CD14-positive monocyte (primary cell): Measurements from ENCODE around the gene L3MBTL4. TPM values are rescaled to one million over a fixed set of nuclear protein-coding genes. Genes with fewer than 3 reads are reported as not detected.

ENCODE experiments used
- DNase-seq, 3 donors: peaks; one replicate each; pipeline ENCODE4 v3.0.0-alpha.2; 2011 to 2022
- H2AFZ ChIP-seq: 2 replicates; pipeline ENCODE4 v1.6.0; 2012; ENCODE audit warnings: mild to moderate bottlenecking, low read depth, low read length, inconsistent platforms; ENCODE audit not compliant: insufficient read depth, poor library complexity, severe bottlenecking
- H3K27ac ChIP-seq, 2 donors: 1 replicate in 1 of 2; 2 replicates in 1 of 2; pipeline ENCODE4 v1.5.1; 2012 to 2013; ENCODE audit warnings: low read length in 2 of 2, control low read depth in 1 of 2, inconsistent platforms in 1 of 2, low read depth in 1 of 2, mild to moderate bottlenecking in 1 of 2
- H3K27me3 ChIP-seq, 2 donors: one replicate each; pipeline versions ENCODE4 v1.6.0 to v1.6.1; 2011 to 2013; ENCODE audit warnings: low read length in 2 of 2; ENCODE audit not compliant: control insufficient read depth in 2 of 2, insufficient read depth in 2 of 2
- H3K36me3 ChIP-seq, 2 donors: replicated peaks in 1 of 2; 1 replicate in 1 of 2; 2 replicates in 1 of 2; pipeline versions ENCODE4 v1.5.1 to v1.6.1; 2012 to 2013; ENCODE audit warnings: low read length in 2 of 2, control low read depth in 1 of 2, inconsistent platforms in 1 of 2, mild to moderate bottlenecking in 1 of 2; ENCODE audit not compliant: insufficient read depth in 2 of 2, control insufficient read depth in 1 of 2
- H3K4me1 ChIP-seq, 2 donors: 1 replicate in 1 of 2; 2 replicates in 1 of 2; pipeline versions ENCODE4 v1.5.1 to v1.6.1; 2012 to 2013; ENCODE audit warnings: low read length in 2 of 2, control low read depth in 1 of 2, inconsistent platforms in 1 of 2, mild to moderate bottlenecking in 1 of 2, moderate library complexity in 1 of 2; ENCODE audit not compliant: insufficient read depth in 2 of 2, control insufficient read depth in 1 of 2
- H3K4me2 ChIP-seq: replicated peaks from 2 replicates; pipeline ENCODE3; 2012; ENCODE audit warnings: low read length, moderate library complexity, mild to moderate bottlenecking; ENCODE audit not compliant: poor library complexity, severe bottlenecking; ENCODE audit errors: extremely low read depth
- H3K4me3 ChIP-seq, 3 experiments: fragments of 200-600 bp in 1 of 3; sonication (generic) in 1 of 3; replicated peaks in 1 of 3; 1 replicate in 2 of 3; 2 replicates in 1 of 3; pipeline ENCODE4 v1.5.1; 2011 to 2013; ENCODE audit warnings: low read length in 3 of 3, mild to moderate bottlenecking in 3 of 3, control low read depth in 2 of 3, low read depth in 2 of 3, inconsistent platforms in 1 of 3, moderate library complexity in 1 of 3
- H3K79me2 ChIP-seq: 2 replicates; pipeline ENCODE4 v1.6.0; 2012; ENCODE audit warnings: mild to moderate bottlenecking, control low read depth, inconsistent platforms, low read length, moderate library complexity; ENCODE audit not compliant: insufficient read depth
- H3K9ac ChIP-seq: 2 replicates; pipeline ENCODE4 v1.6.0; 2017; ENCODE audit warnings: low read length, mild to moderate bottlenecking; ENCODE audit not compliant: insufficient read depth, poor library complexity, severe bottlenecking
- H3K9me3 ChIP-seq, 2 donors: replicated peaks in 1 of 2; 1 replicate in 1 of 2; 2 replicates in 1 of 2; pipeline versions ENCODE4 v1.5.1 to v1.6.1; 2012 to 2013; ENCODE audit warnings: low read length in 2 of 2, control low read depth in 1 of 2; ENCODE audit not compliant: control insufficient read depth in 1 of 2, insufficient read depth in 1 of 2
- H4K20me1 ChIP-seq: 2 replicates; pipeline ENCODE4 v1.6.0; 2012; ENCODE audit warnings: mild to moderate bottlenecking, low read length, control low read depth, moderate library complexity; ENCODE audit not compliant: insufficient read depth
- H3K27ac Mint-ChIP-seq, 7 donors: one replicate each; pipeline ENCODE4 v1.8.0; 2020; ENCODE audit warnings: mild to moderate bottlenecking in 7 of 7, mixed read lengths in 7 of 7, moderate library complexity in 6 of 7, inconsistent platforms in 2 of 7
- H3K27me3 Mint-ChIP-seq, 3 donors: one replicate each; pipeline ENCODE4 v1.8.0; 2021 to 2022; ENCODE audit warnings: low read depth in 3 of 3, mild to moderate bottlenecking in 3 of 3, mixed read lengths in 3 of 3, moderate library complexity in 3 of 3, inconsistent platforms in 1 of 3
- H3K36me3 Mint-ChIP-seq, 2 donors: one replicate each; pipeline ENCODE4 v1.8.0; 2020; ENCODE audit warnings: mixed read lengths in 2 of 2, inconsistent platforms in 1 of 2, mild to moderate bottlenecking in 1 of 2
- H3K4me1 Mint-ChIP-seq: one replicate; pipeline ENCODE4 v1.8.0; 2020; ENCODE audit warnings: mild to moderate bottlenecking, mixed read lengths
- H3K4me3 Mint-ChIP-seq, 2 donors: one replicate each; pipeline ENCODE4 v1.8.0; 2020; ENCODE audit warnings: mild to moderate bottlenecking in 2 of 2, mixed read lengths in 2 of 2, moderate library complexity in 1 of 2
- H3K9me3 Mint-ChIP-seq, 7 donors: one replicate each; pipeline ENCODE4 v1.8.0; 2020 to 2022; ENCODE audit warnings: mixed read lengths in 7 of 7, mild to moderate bottlenecking in 6 of 7, moderate library complexity in 6 of 7, inconsistent platforms in 2 of 7
- WGBS: methylation state at CpG from one replicate; pipeline ENCODE4 v1.1.5; 2013; ENCODE audit warnings: missing lambda C conversion rate; ENCODE audit not compliant: insufficient coverage; 5-methylcytosine and 5-hydroxymethylcytosine counted together
- intact Hi-C, 2 donors: fragments of 100-400 bp; cut with micrococcal nuclease; formaldehyde crosslinking; loops; one replicate each; pipeline versions ENCODE4 v1.15.0 to v1.15.1; 2023
- polyA plus RNA-seq, 3 donors: library from polyadenylated mRNA; depleted of rRNA in 1 of 3; unstranded in 2 of 3; stranded (reverse) in 1 of 3; fragments of 300-500 nt in 2 of 3; fragments of >200 nt in 1 of 3; fragmentation: Illumina TruSeq in 2 of 3; gene quantifications; 1 replicate in 2 of 3; 2 replicates in 1 of 3; pipeline ENCODE4 v1.2.3, GENCODE V29; 2012 to 2021
- TF ChIP-seq, protein P1 (sequence below): fragments of 200-600 bp; IDR thresholded peaks from one replicate; pipeline ENCODE4 v1.8.0; 2022; ENCODE audit warnings: antibody characterized with exemption, mild to moderate bottlenecking

L3MBTL4 gene
- polyA plus RNA-seq, 3 donors = 0.55 to 1.2 (median 0.72) TPM

- peaks cover 5 to 11% of the 10 kb centered on the region in 2 donors for H3K9me3 ChIP-seq
- no peaks in the 10 kb centered on the region for H3K36me3 ChIP-seq
- no peak overlapping the region for H3K9ac ChIP-seq
- no peak overlapping the region for H3K4me2 ChIP-seq
- H3K79me2 ChIP-seq = no peaks in the 10 kb centered on the region
- H3K4me3 Mint-ChIP-seq = no peak overlapping the region
- H3K27ac ChIP-seq = no peak overlapping the region
- intact Hi-C loops = no loop called here
- H3K9me3 Mint-ChIP-seq = peaks cover 0 to 12% (median 8%) of the 10 kb centered on the region in 7 donors
- H3K4me1 Mint-ChIP-seq = peaks cover 9% of the 10 kb centered on the region
- no peaks in the 10 kb centered on the region for H3K27me3 ChIP-seq
- peaks cover 0 to 4% (median 2%) of the 10 kb centered on the region in 3 donors for H3K27me3 Mint-ChIP-seq
- H4K20me1 ChIP-seq = no peaks in the 10 kb centered on the region
- 91% methylated on average over 1 of the region's 2 CpGs for WGBS
- no peak overlapping the region for H2AFZ ChIP-seq
- no peak for DNase-seq
- H3K4me1 ChIP-seq = peaks cover 0 to 10% of the 10 kb centered on the region in 2 donors
- H3K27ac Mint-ChIP-seq = no peak overlapping the region
- no peaks in the 10 kb centered on the region for H3K36me3 Mint-ChIP-seq
- TF ChIP-seq, protein P1, sequence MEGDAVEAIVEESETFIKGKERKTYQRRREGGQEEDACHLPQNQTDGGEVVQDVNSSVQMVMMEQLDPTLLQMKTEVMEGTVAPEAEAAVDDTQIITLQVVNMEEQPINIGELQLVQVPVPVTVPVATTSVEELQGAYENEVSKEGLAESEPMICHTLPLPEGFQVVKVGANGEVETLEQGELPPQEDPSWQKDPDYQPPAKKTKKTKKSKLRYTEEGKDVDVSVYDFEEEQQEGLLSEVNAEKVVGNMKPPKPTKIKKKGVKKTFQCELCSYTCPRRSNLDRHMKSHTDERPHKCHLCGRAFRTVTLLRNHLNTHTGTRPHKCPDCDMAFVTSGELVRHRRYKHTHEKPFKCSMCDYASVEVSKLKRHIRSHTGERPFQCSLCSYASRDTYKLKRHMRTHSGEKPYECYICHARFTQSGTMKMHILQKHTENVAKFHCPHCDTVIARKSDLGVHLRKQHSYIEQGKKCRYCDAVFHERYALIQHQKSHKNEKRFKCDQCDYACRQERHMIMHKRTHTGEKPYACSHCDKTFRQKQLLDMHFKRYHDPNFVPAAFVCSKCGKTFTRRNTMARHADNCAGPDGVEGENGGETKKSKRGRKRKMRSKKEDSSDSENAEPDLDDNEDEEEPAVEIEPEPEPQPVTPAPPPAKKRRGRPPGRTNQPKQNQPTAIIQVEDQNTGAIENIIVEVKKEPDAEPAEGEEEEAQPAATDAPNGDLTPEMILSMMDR = no peak
- H3K4me3 ChIP-seq = no peak overlapping the region
Observed at GRCh38 chr18:6396276-6396675, 18.4 kb downstream of the L3MBTL4 start.

DNA sequence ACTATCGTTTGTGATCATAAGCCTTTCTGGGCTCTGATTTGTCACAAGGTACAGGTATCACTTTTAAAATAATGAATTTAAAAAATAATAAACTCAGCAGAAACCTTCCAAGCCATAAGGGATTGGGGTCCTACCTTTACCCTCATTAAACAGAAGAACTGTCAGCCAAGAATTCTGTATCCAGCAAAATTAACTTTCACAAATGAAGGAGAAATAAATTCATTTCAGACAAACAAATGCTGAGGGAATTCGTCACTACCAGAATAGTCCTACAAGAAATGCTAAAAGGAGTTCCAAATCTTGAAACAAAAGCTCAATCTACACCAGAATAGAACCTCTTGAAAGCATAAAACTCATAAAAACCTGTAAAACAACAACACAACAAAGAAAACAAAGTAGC is 25.7 kb downstream of the L3MBTL4 start:
- Histone ChIP-seq H3K4me1 (no peaks in the 10 kb centered on the region), H3K4me2 (no peak overlapping the region), H3K79me2 (no peaks in the 10 kb centered on the region), H3K36me3 (no peaks in the 10 kb centered on the region), H4K20me1 (no peaks in the 10 kb centered on the region), H3K9ac (no peak overlapping the region), H3K27me3 (no peaks in the 10 kb centered on the region), H3K27ac (no peak overlapping the region), H3K9me3 (peaks cover 16 to 21% of the 10 kb centered on the region in 2 donors), H2AFZ (no peak overlapping the region), H3K4me3 (no peak overlapping the region)
- TF ChIP-seq, protein P1 = no peak
- intact Hi-C loops = no loop called here
- WGBS = no CpG with 5 or more reads among the region's 2 CpGs
- Mint-ChIP-seq H3K27ac (no peak overlapping the region), H3K27me3 (peaks cover 0 to 1% (median 0%) of the 10 kb centered on the region in 3 donors), H3K4me3 (no peak overlapping the region), H3K9me3 (peaks cover 4 to 21% (median 19%) of the 10 kb centered on the region in 7 donors), H3K4me1 (no peaks in the 10 kb centered on the region), H3K36me3 (no peaks in the 10 kb centered on the region)
- DNase-seq = no peak
